ENCODE measurements around the gene FLYWCH1. TPM values are rescaled to one million over a fixed set of nuclear protein-coding genes. Genes with fewer than 3 reads are reported as not detected.

The FLYWCH1 gene
- total and polyA plus RNA-seq, 4 donors, result 3.9 to 12.2 (median 7.8) TPM

GRCh38 chr16:2882650-2883457, 28.9 kb upstream of the FLYWCH1 start, which contains the start of gene FLYWCH2:
Gene FLYWCH2, plus strand, starts transcription at chr16:2883215. Its CDS starts 13,235 bp downstream, at chr16:2896450.
- H3K4me3 ChIP-seq (ENCODE audit: low read depth in 1 of 3, low read length in 3 of 3), result peak within 1 kb of the TSS; percentile 35 to 74 (median 69)
- peak within 1 kb of the TSS; percentile 66 to 72 for H3K27ac ChIP-seq (ENCODE audit: low read depth in 1 of 2, low read length in 2 of 2)
- DNase-seq (ENCODE audit: low spot score), result peak; percentile 100
- peak within 1 kb of the TSS in 1 of 2 donors; percentile 74 for H3K9ac ChIP-seq (ENCODE audit: low read depth in 1 of 2, low read length in 2 of 2)
- no peaks in the 10 kb centered on the region for H3K36me3 ChIP-seq (ENCODE audit: control insufficient read depth in 4 of 4, insufficient read depth in 3 of 4, low read depth in 1 of 4, low read length in 3 of 4)
- H3K9me3 ChIP-seq (ENCODE audit: control insufficient read depth in 4 of 4, low read length in 3 of 4), result peaks cover 2 to 7% (median 5%) of the 10 kb centered on the region in 4 donors
- H3K4me1 ChIP-seq (ENCODE audit: control insufficient read depth in 4 of 4, insufficient read depth in 4 of 4, low read length in 3 of 4), result peaks cover 0 to 4% (median 2%) of the 10 kb centered on the region in 4 donors
- peak; percentile 27 for TF ChIP-seq FOXA1 (IDR thresholded peaks at IDR 0.05)
- TF ChIP-seq YY1 (IDR thresholded peaks at IDR 0.05), result peak; percentile 82
- no peak for TF ChIP-seq HNF4G (IDR thresholded peaks at IDR 0.05)
- TF ChIP-seq RAD21 (IDR thresholded peaks at IDR 0.05), result peak in 1 of 2 donors; percentile 8
- TF ChIP-seq FOXA2 (IDR thresholded peaks at IDR 0.05), result no peak
- peak; percentile 74 for TF ChIP-seq SP1 (IDR thresholded peaks at IDR 0.05)
- TF ChIP-seq HNF4A (conservative IDR thresholded peaks at IDR 0.05), result peak in 1 of 2 donors; percentile 6
- no peak for TF ChIP-seq NR2F2 (IDR thresholded peaks at IDR 0.05)
- no peak for TF ChIP-seq REST (IDR thresholded peaks at IDR 0.05)
- peak; percentile 62 to 66 for TF ChIP-seq RXRA (IDR thresholded peaks at IDR 0.05)
- no peak for TF ChIP-seq TAF1 (conservative IDR thresholded peaks at IDR 0.05)
- peak in 1 of 2 donors; percentile 22 for TF ChIP-seq JUND (IDR thresholded peaks at IDR 0.05)
- no peak for TF ChIP-seq EGR1 (IDR thresholded peaks at IDR 0.05; ENCODE audit: low read depth in 2 of 2)
- TF ChIP-seq ZBTB33 (IDR thresholded peaks at IDR 0.05), result no peak
- no peak for TF ChIP-seq ATF3 (IDR thresholded peaks at IDR 0.05)
- TF ChIP-seq GABPA (IDR thresholded peaks at IDR 0.05 in 1 of 2, conservative IDR thresholded peaks at IDR 0.05 in 1 of 2), result no peak
- TF ChIP-seq CTCF (IDR thresholded peaks at IDR 0.05; ENCODE audit: low read depth, low read length, missing input control), result no peak
- TF ChIP-seq MAX (IDR thresholded peaks at IDR 0.05), result no peak
- WGBS, result 2% methylated on average over 73 of the region's 73 CpGs
- no peaks in the 10 kb centered on the region for H3K27me3 ChIP-seq (ENCODE audit: control insufficient read depth in 4 of 4, insufficient read depth in 4 of 4, low read length in 3 of 4)

Data from liver (tissue), 9 donors.